Measurements from ENCODE around the gene ZNRF1. TPM values are rescaled to one million over a fixed set of nuclear protein-coding genes. Genes with fewer than 3 reads are reported as not detected.

The ZNRF1 gene
- total RNA-seq, 1 experiment from 2014 or later = 5.9 TPM

- DNase-seq = peak; percentile 29
- Histone ChIP-seq H3K79me2 (ENCODE audit: low read length) (no peaks in the 10 kb centered on the region), H3K36me3 (ENCODE audit: insufficient read depth, low read length) (no peaks in the 10 kb centered on the region), H3K4me3 (ENCODE audit: low read length) (no peak overlapping the region), H3K27ac (ENCODE audit: low read length) (no peak overlapping the region), H4K20me1 (ENCODE audit: insufficient read depth, low read depth, low read length) (no peaks in the 10 kb centered on the region), H3K27me3 (ENCODE audit: low read length) (no peaks in the 10 kb centered on the region), H3K4me1 (ENCODE audit: low read length) (no peaks in the 10 kb centered on the region), H3K9me2 (replicated peaks; ENCODE audit: insufficient read depth, low read length) (no peaks in the 10 kb centered on the region), H3K9me3 (ENCODE audit: low read length) (no peaks in the 10 kb centered on the region), H2AFZ (ENCODE audit: low read length) (no peak overlapping the region), H3K4me2 (ENCODE audit: low read depth, low read length, poor library complexity, severe bottlenecking) (no peak overlapping the region), H3K9ac (ENCODE audit: low read length) (no peak overlapping the region)
These were observed 19.1 kb downstream of the ZNRF1 start for GRCh38 chr16:75017670-75018525.

- Histone ChIP-seq H3K9me2 (replicated peaks; ENCODE audit: insufficient read depth, low read length) (no peaks in the 10 kb centered on the region), H3K9me3 (ENCODE audit: low read length) (no peaks in the 10 kb centered on the region), H3K27me3 (ENCODE audit: low read length) (no peaks in the 10 kb centered on the region), H3K9ac (ENCODE audit: low read length) (no peak overlapping the region), H3K4me2 (ENCODE audit: low read depth, low read length, poor library complexity, severe bottlenecking) (no peak overlapping the region), H3K4me1 (ENCODE audit: low read length) (no peaks in the 10 kb centered on the region), H2AFZ (ENCODE audit: low read length) (no peak overlapping the region), H3K36me3 (ENCODE audit: insufficient read depth, low read length) (no peaks in the 10 kb centered on the region), H4K20me1 (ENCODE audit: insufficient read depth, low read depth, low read length) (no peaks in the 10 kb centered on the region), H3K27ac (ENCODE audit: low read length) (no peak overlapping the region), H3K4me3 (ENCODE audit: low read length) (no peak overlapping the region), H3K79me2 (ENCODE audit: low read length) (no peaks in the 10 kb centered on the region)
- DNase-seq = peak; percentile 29
These were observed 20.2 kb downstream of the ZNRF1 start for GRCh38 chr16:75019007-75019406.

- Histone ChIP-seq H4K20me1 (ENCODE audit: insufficient read depth, low read depth, low read length) (no peaks in the 10 kb centered on the region), H2AFZ (ENCODE audit: low read length) (no peak overlapping the region), H3K79me2 (ENCODE audit: low read length) (no peaks in the 10 kb centered on the region), H3K9me3 (ENCODE audit: low read length) (no peaks in the 10 kb centered on the region), H3K9ac (ENCODE audit: low read length) (no peak overlapping the region), H3K27me3 (ENCODE audit: low read length) (no peaks in the 10 kb centered on the region), H3K4me3 (ENCODE audit: low read length) (no peak overlapping the region), H3K4me2 (ENCODE audit: low read depth, low read length, poor library complexity, severe bottlenecking) (no peak overlapping the region), H3K4me1 (ENCODE audit: low read length) (peaks cover 4% of the 10 kb centered on the region), H3K9me2 (replicated peaks; ENCODE audit: insufficient read depth, low read length) (no peaks in the 10 kb centered on the region), H3K27ac (ENCODE audit: low read length) (no peak overlapping the region), H3K36me3 (ENCODE audit: insufficient read depth, low read length) (no peaks in the 10 kb centered on the region)
- DNase-seq = no peak
These were observed 20.8 kb downstream of the ZNRF1 start for GRCh38 chr16:75019586-75019985.

- peak; percentile 4 for DNase-seq
- no peaks in the 10 kb centered on the region for H3K36me3 ChIP-seq (ENCODE audit: insufficient read depth, low read length)
- no peaks in the 10 kb centered on the region for H4K20me1 ChIP-seq (ENCODE audit: insufficient read depth, low read depth, low read length)
- H3K79me2 ChIP-seq (ENCODE audit: low read length) = no peaks in the 10 kb centered on the region
- H2AFZ ChIP-seq (ENCODE audit: low read length) = no peak overlapping the region
- no peaks in the 10 kb centered on the region for H3K27me3 ChIP-seq (ENCODE audit: low read length)
- H3K9me3 ChIP-seq (ENCODE audit: low read length) = no peaks in the 10 kb centered on the region
- no peak overlapping the region for H3K4me3 ChIP-seq (ENCODE audit: low read length)
- H3K27ac ChIP-seq (ENCODE audit: low read length) = no peak overlapping the region
- H3K9ac ChIP-seq (ENCODE audit: low read length) = no peak overlapping the region
- H3K4me2 ChIP-seq (ENCODE audit: low read depth, low read length, poor library complexity, severe bottlenecking) = no peak overlapping the region
- H3K9me2 ChIP-seq (replicated peaks; ENCODE audit: insufficient read depth, low read length) = no peaks in the 10 kb centered on the region
- H3K4me1 ChIP-seq (ENCODE audit: low read length) = peaks cover 5% of the 10 kb centered on the region
These were observed 22.6 kb downstream of the ZNRF1 start for GRCh38 chr16:75021410-75021809.

- H3K9me2 ChIP-seq (replicated peaks; ENCODE audit: insufficient read depth, low read length) = no peaks in the 10 kb centered on the region
- peaks cover 5% of the 10 kb centered on the region for H3K4me1 ChIP-seq (ENCODE audit: low read length)
- H3K9ac ChIP-seq (ENCODE audit: low read length) = no peak overlapping the region
- H3K79me2 ChIP-seq (ENCODE audit: low read length) = no peaks in the 10 kb centered on the region
- H3K36me3 ChIP-seq (ENCODE audit: insufficient read depth, low read length) = no peaks in the 10 kb centered on the region
- no peaks in the 10 kb centered on the region for H3K27me3 ChIP-seq (ENCODE audit: low read length)
- no peak overlapping the region for H3K4me3 ChIP-seq (ENCODE audit: low read length)
- H4K20me1 ChIP-seq (ENCODE audit: insufficient read depth, low read depth, low read length) = no peaks in the 10 kb centered on the region
- no peak overlapping the region for H3K4me2 ChIP-seq (ENCODE audit: low read depth, low read length, poor library complexity, severe bottlenecking)
- no peaks in the 10 kb centered on the region for H3K9me3 ChIP-seq (ENCODE audit: low read length)
- H3K27ac ChIP-seq (ENCODE audit: low read length) = no peak overlapping the region
- no peak overlapping the region for H2AFZ ChIP-seq (ENCODE audit: low read length)
- no peak for DNase-seq
These were observed 23.7 kb downstream of the ZNRF1 start for GRCh38 chr16:75022567-75022966.

- no peak overlapping the region for H3K4me2 ChIP-seq (ENCODE audit: low read depth, low read length, poor library complexity, severe bottlenecking)
- no peaks in the 10 kb centered on the region for H3K36me3 ChIP-seq (ENCODE audit: insufficient read depth, low read length)
- no peaks in the 10 kb centered on the region for H3K79me2 ChIP-seq (ENCODE audit: low read length)
- H4K20me1 ChIP-seq (ENCODE audit: insufficient read depth, low read depth, low read length) = no peaks in the 10 kb centered on the region
- no peak overlapping the region for H3K9ac ChIP-seq (ENCODE audit: low read length)
- H3K9me3 ChIP-seq (ENCODE audit: low read length) = no peaks in the 10 kb centered on the region
- peak; percentile 19 for DNase-seq
- no peaks in the 10 kb centered on the region for H3K27me3 ChIP-seq (ENCODE audit: low read length)
- H2AFZ ChIP-seq (ENCODE audit: low read length) = no peak overlapping the region
- no peaks in the 10 kb centered on the region for H3K9me2 ChIP-seq (replicated peaks; ENCODE audit: insufficient read depth, low read length)
- no peak overlapping the region for H3K27ac ChIP-seq (ENCODE audit: low read length)
- peaks cover 5% of the 10 kb centered on the region for H3K4me1 ChIP-seq (ENCODE audit: low read length)
- H3K4me3 ChIP-seq (ENCODE audit: low read length) = no peak overlapping the region
These were observed 24.2 kb downstream of the ZNRF1 start for GRCh38 chr16:75023009-75023408.

GRCh38 chr16:75024182-75024581 lies 25.4 kb downstream of the ZNRF1 start:
- no peak overlapping the region for H2AFZ ChIP-seq (ENCODE audit: low read length)
- no peak overlapping the region for H3K9ac ChIP-seq (ENCODE audit: low read length)
- no peak overlapping the region for H3K27ac ChIP-seq (ENCODE audit: low read length)
- no peak overlapping the region for H3K4me3 ChIP-seq (ENCODE audit: low read length)
- DNase-seq = peak; percentile 41
- no peaks in the 10 kb centered on the region for H3K36me3 ChIP-seq (ENCODE audit: insufficient read depth, low read length)
- no peak overlapping the region for H3K4me2 ChIP-seq (ENCODE audit: low read depth, low read length, poor library complexity, severe bottlenecking)
- H3K4me1 ChIP-seq (ENCODE audit: low read length) = peaks cover 5% of the 10 kb centered on the region
- H3K79me2 ChIP-seq (ENCODE audit: low read length) = no peaks in the 10 kb centered on the region
- H3K9me3 ChIP-seq (ENCODE audit: low read length) = no peaks in the 10 kb centered on the region
- no peaks in the 10 kb centered on the region for H3K9me2 ChIP-seq (replicated peaks; ENCODE audit: insufficient read depth, low read length)
- no peaks in the 10 kb centered on the region for H4K20me1 ChIP-seq (ENCODE audit: insufficient read depth, low read depth, low read length)
- H3K27me3 ChIP-seq (ENCODE audit: low read length) = no peaks in the 10 kb centered on the region

GRCh38 chr16:75024594-75024993 lies 25.8 kb downstream of the ZNRF1 start:
- H3K79me2 ChIP-seq (ENCODE audit: low read length) = no peaks in the 10 kb centered on the region
- DNase-seq = peak; percentile 16
- H3K4me2 ChIP-seq (ENCODE audit: low read depth, low read length, poor library complexity, severe bottlenecking) = no peak overlapping the region
- H3K9ac ChIP-seq (ENCODE audit: low read length) = no peak overlapping the region
- no peaks in the 10 kb centered on the region for H3K27me3 ChIP-seq (ENCODE audit: low read length)
- H3K4me1 ChIP-seq (ENCODE audit: low read length) = peaks cover 5% of the 10 kb centered on the region
- no peaks in the 10 kb centered on the region for H3K36me3 ChIP-seq (ENCODE audit: insufficient read depth, low read length)
- H2AFZ ChIP-seq (ENCODE audit: low read length) = no peak overlapping the region
- no peaks in the 10 kb centered on the region for H3K9me3 ChIP-seq (ENCODE audit: low read length)
- H4K20me1 ChIP-seq (ENCODE audit: insufficient read depth, low read depth, low read length) = no peaks in the 10 kb centered on the region
- H3K27ac ChIP-seq (ENCODE audit: low read length) = no peak overlapping the region
- no peaks in the 10 kb centered on the region for H3K9me2 ChIP-seq (replicated peaks; ENCODE audit: insufficient read depth, low read length)
- H3K4me3 ChIP-seq (ENCODE audit: low read length) = no peak overlapping the region

All from Karpas-422 (cell line).